Measurements from ENCODE around the gene TBC1D14.

TBC1D14 gene

GRCh38 chr4:6926681-6927478 is 17.3 kb downstream of the TBC1D14 start:
- Mint-ChIP-seq H3K9me3 (peaks cover 2% of the 10 kb centered on the region), H3K4me3 (peak overlapping the region; percentile 3 to 25 (median 18)), H3K27me3 (ENCODE audit: low read depth) (no peaks in the 10 kb centered on the region), H3K27ac (peak overlapping the region; percentile 86 to 93 (median 88)), H3K36me3 (ENCODE audit: low read depth) (peaks cover 34% of the 10 kb centered on the region), H3K4me1 (peaks cover 57% of the 10 kb centered on the region)
- TF ChIP-seq CTCF (IDR thresholded peaks at IDR 0.05; ENCODE audit: unreplicated experiment in 3 of 3), result no peak

GRCh38 chr4:6928081-6928480 is 18.5 kb downstream of the TBC1D14 start:
- peaks cover 2% of the 10 kb centered on the region for H3K9me3 Mint-ChIP-seq
- no peaks in the 10 kb centered on the region for H3K27me3 Mint-ChIP-seq (ENCODE audit: low read depth)
- peak overlapping the region; percentile 86 to 93 (median 88) for H3K27ac Mint-ChIP-seq
- H3K4me1 Mint-ChIP-seq, result peaks cover 48% of the 10 kb centered on the region
- H3K4me3 Mint-ChIP-seq, result peak overlapping the region in 2 of 3 experiments; percentile 10 to 20
- no peak for TF ChIP-seq CTCF (IDR thresholded peaks at IDR 0.05; ENCODE audit: unreplicated experiment in 3 of 3)
- peaks cover 38% of the 10 kb centered on the region for H3K36me3 Mint-ChIP-seq (ENCODE audit: low read depth)

GRCh38 chr4:6929339-6929811 is 19.7 kb downstream of the TBC1D14 start:
- Mint-ChIP-seq H3K4me1 (peaks cover 48% of the 10 kb centered on the region), H3K4me3 (peak overlapping the region in 2 of 3 experiments; percentile 5 to 6), H3K9me3 (peaks cover 2% of the 10 kb centered on the region), H3K36me3 (ENCODE audit: low read depth) (peaks cover 36% of the 10 kb centered on the region), H3K27ac (peak overlapping the region; percentile 87 to 96 (median 94)), H3K27me3 (ENCODE audit: low read depth) (no peaks in the 10 kb centered on the region)
- no peak for TF ChIP-seq CTCF (IDR thresholded peaks at IDR 0.05; ENCODE audit: unreplicated experiment in 3 of 3)

GRCh38 chr4:6929812-6930464 is 20.3 kb downstream of the TBC1D14 start:
- Mint-ChIP-seq H3K27ac (peak overlapping the region; percentile 87 to 96 (median 94)), H3K4me1 (peaks cover 48% of the 10 kb centered on the region), H3K9me3 (peaks cover 2% of the 10 kb centered on the region), H3K27me3 (ENCODE audit: low read depth) (no peaks in the 10 kb centered on the region), H3K4me3 (peak overlapping the region; percentile 40 to 62 (median 45)), H3K36me3 (ENCODE audit: low read depth) (peaks cover 37% of the 10 kb centered on the region)
- no peak for TF ChIP-seq CTCF (IDR thresholded peaks at IDR 0.05; ENCODE audit: unreplicated experiment in 3 of 3)

GRCh38 chr4:6932475-6932874 is 22.8 kb downstream of the TBC1D14 start:
- H3K27me3 Mint-ChIP-seq (ENCODE audit: low read depth), result no peaks in the 10 kb centered on the region
- H3K27ac Mint-ChIP-seq, result no peak overlapping the region
- H3K4me1 Mint-ChIP-seq, result peaks cover 33% of the 10 kb centered on the region
- no peak overlapping the region for H3K4me3 Mint-ChIP-seq
- peaks cover 37% of the 10 kb centered on the region for H3K36me3 Mint-ChIP-seq (ENCODE audit: low read depth)
- TF ChIP-seq CTCF (IDR thresholded peaks at IDR 0.05; ENCODE audit: unreplicated experiment in 3 of 3), result no peak
- H3K9me3 Mint-ChIP-seq, result peaks cover 2% of the 10 kb centered on the region
